G401.6 (cell line): ENCODE data around the gene LIPJ.

Source experiments
- FAIRE-seq: peaks from 2 replicates; lab custom pipeline; 2012; peaks lifted over from hg19 to GRCh38; lab: Jason Lieb, UNC

The LIPJ gene

GRCh38 chr10:88586462-88586861, at the start of gene LIPJ:
TSS of gene LIPJ (plus strand) at chr10:88586762. CDS start at chr10:88590688, 3,926 bp downstream.
- no peak for FAIRE-seq

GRCh38 chr10:88537322-88537721, 49.2 kb upstream of the LIPJ start:
- FAIRE-seq, result no peak

- FAIRE-seq, result no peak
These were observed 48.5 kb upstream of the LIPJ start for GRCh38 chr10:88538048-88538447.

- no peak for FAIRE-seq
These were observed 46.2 kb upstream of the LIPJ start for GRCh38 chr10:88540351-88540750.

- no peak for FAIRE-seq
These were observed 45.4 kb upstream of the LIPJ start for GRCh38 chr10:88541116-88541626.

- FAIRE-seq, result no peak
These were observed 44.0 kb upstream of the LIPJ start for GRCh38 chr10:88542522-88542921.

GRCh38 chr10:88544140-88544870, 42.3 kb upstream of the LIPJ start:
- no peak for FAIRE-seq

- FAIRE-seq, result no peak
These were observed 41.2 kb upstream of the LIPJ start for GRCh38 chr10:88545359-88545758.

GRCh38 chr10:88546497-88546896, 40.1 kb upstream of the LIPJ start:
- FAIRE-seq, result no peak

- no peak for FAIRE-seq
These were observed 35.3 kb upstream of the LIPJ start for GRCh38 chr10:88551246-88551645.

GRCh38 chr10:88553116-88553752, 33.3 kb upstream of the LIPJ start:
- FAIRE-seq, result no peak

GRCh38 chr10:88555190-88555908, 31.2 kb upstream of the LIPJ start:
- no peak for FAIRE-seq

GRCh38 chr10:88557256-88557655, 29.3 kb upstream of the LIPJ start:
- FAIRE-seq, result no peak

- FAIRE-seq, result no peak
These were observed 28.9 kb upstream of the LIPJ start for GRCh38 chr10:88557658-88558057.

- no peak for FAIRE-seq
These were observed 24.4 kb upstream of the LIPJ start for GRCh38 chr10:88562152-88562551.

- FAIRE-seq, result peak; percentile 37
These were observed 21.5 kb upstream of the LIPJ start for GRCh38 chr10:88565072-88565471.

- FAIRE-seq, result no peak
These were observed 4.2 kb upstream of the LIPJ start for GRCh38 chr10:88582411-88582805.

- FAIRE-seq, result no peak
These were observed 3.6 kb upstream of the LIPJ start, which contains the start of gene RNLS for GRCh38 chr10:88582806-88583583. TSS of gene RNLS (minus strand) at chr10:88583318.

GRCh38 chr10:88583584-88583957, 3.0 kb upstream of the LIPJ start:
- FAIRE-seq, result no peak

GRCh38 chr10:88592381-88592780, 5.8 kb downstream of the LIPJ start:
- no peak for FAIRE-seq

GRCh38 chr10:88592906-88593305, 6.3 kb downstream of the LIPJ start:
- no peak for FAIRE-seq

GRCh38 chr10:88594482-88594881, 7.9 kb downstream of the LIPJ start:
- no peak for FAIRE-seq
